A549 (cell line): ENCODE results near the gene TBX10.
A peak's percentile ranks its signal among the peaks of the same experiment; 100 is the strongest.

Experiments
- BHLHE40 ChIP-seq: IDR thresholded peaks from 2 replicates; pipeline ENCODE4 v1.6.1; 2012; ENCODE audit warnings: low read depth, low read length, inconsistent platforms
- CTCF ChIP-seq: fragments of >200 bp; sonication (Bioruptor Twin); formaldehyde crosslinking; IDR thresholded peaks from 3 replicates; pipeline ENCODE4 v1.5.1; 2016
- PHF8 ChIP-seq: fragments of 200-600 bp; sonication (generic); IDR thresholded peaks from 2 replicates; pipeline ENCODE4 v1.6.1; 2016; ENCODE audit warnings: low read depth, mild to moderate bottlenecking, antibody characterized with exemption, moderate library complexity, borderline replicate concordance
- RCOR1 ChIP-seq: fragments of 150-350 bp; IDR thresholded peaks from 2 replicates; pipeline ENCODE4 v1.6.1; 2014; ENCODE audit warnings: antibody characterized with exemption, low read length, low read depth
- USF2 ChIP-seq: fragments of 450-650 bp; IDR thresholded peaks from 2 replicates; pipeline ENCODE4 v1.6.1; 2014; ENCODE audit warnings: antibody characterized with exemption
- TF ChIP-seq, protein P1 (sequence below): fragments of 250-450 bp; sonication (Bioruptor Pico); IDR thresholded peaks from 2 replicates; pipeline ENCODE4 v1.5.0; 2021; ENCODE audit warnings: mild to moderate bottlenecking, moderate library complexity, borderline replicate concordance
- TF ChIP-seq, protein P2 (sequence below): IDR thresholded peaks from 2 replicates; pipeline ENCODE4 v1.6.1; 2012

GRCh38 chr11:67640021-67640757 is 626 bp upstream of the TBX10 start:
- TF ChIP-seq CTCF (peak; percentile 61), USF2 (peak; percentile 15; the same call in 1 of the 2 replicates), BHLHE40 (peak; percentile 65), RCOR1 (no peak), PHF8 (no peak)
- TF ChIP-seq, protein P1, sequence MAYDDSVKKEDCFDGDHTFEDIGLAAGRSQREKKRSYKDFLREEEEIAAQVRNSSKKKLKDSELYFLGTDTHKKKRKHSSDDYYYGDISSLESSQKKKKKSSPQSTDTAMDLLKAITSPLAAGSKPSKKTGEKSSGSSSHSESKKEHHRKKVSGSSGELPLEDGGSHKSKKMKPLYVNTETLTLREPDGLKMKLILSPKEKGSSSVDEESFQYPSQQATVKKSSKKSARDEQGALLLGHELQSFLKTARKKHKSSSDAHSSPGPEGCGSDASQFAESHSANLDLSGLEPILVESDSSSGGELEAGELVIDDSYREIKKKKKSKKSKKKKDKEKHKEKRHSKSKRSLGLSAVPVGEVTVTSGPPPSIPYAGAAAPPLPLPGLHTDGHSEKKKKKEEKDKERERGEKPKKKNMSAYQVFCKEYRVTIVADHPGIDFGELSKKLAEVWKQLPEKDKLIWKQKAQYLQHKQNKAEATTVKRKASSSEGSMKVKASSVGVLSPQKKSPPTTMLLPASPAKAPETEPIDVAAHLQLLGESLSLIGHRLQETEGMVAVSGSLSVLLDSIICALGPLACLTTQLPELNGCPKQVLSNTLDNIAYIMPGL (CRISPR knock-in tag): no peak
- TF ChIP-seq, protein P2, sequence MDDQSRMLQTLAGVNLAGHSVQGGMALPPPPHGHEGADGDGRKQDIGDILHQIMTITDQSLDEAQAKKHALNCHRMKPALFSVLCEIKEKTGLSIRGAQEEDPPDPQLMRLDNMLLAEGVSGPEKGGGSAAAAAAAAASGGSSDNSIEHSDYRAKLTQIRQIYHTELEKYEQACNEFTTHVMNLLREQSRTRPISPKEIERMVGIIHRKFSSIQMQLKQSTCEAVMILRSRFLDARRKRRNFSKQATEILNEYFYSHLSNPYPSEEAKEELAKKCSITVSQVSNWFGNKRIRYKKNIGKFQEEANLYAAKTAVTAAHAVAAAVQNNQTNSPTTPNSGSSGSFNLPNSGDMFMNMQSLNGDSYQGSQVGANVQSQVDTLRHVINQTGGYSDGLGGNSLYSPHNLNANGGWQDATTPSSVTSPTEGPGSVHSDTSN: no peak
